B cell (primary cell): ENCODE measurements around the gene SNAPIN.

Experiments used
- CTCF ChIP-seq: fragments of 200-600 bp; IDR thresholded peaks from one replicate; pipeline ENCODE4 v1.8.0; 2022; ENCODE audit warnings: antibody characterized with exemption, mild to moderate bottlenecking
- EZH2 ChIP-seq: IDR thresholded peaks from 2 replicates; pipeline ENCODE4 v1.6.1; 2012; ENCODE audit warnings: borderline replicate concordance, low read depth, mild to moderate bottlenecking, moderate library complexity, low read length; ENCODE audit not compliant: insufficient read depth, poor library complexity, severe bottlenecking

DNA sequence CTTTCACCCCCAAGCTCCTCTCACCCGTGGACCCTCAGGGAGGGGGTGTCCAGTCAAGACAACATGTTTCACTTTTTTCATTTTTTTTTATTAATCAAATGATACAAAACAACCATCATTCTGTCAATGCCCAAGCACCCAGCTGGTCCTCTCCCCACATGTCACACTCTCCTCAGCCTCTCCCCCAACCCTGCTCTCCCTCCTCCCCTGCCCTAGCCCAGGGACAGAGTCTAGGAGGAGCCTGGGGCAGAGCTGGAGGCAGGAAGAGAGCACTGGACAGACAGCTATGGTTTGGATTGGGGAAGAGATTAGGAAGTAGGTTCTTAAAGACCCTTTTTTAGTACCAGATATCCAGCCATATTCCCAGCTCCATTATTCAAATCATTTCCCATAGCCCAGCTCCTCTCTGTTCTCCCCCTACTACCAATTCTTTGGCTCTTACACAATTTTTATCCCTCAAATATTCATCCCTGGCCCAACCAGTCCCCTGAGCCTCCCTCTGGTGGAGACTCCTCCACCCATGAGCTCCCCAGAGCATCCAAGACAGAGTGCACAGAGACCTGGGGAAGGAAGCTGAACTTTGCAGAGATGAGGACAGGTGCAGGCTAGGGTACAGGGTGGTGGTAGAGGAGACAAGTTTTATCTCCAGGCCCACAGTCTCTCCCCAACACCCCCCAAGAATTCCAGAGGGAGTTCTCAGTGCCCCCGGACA, 44.2 kb upstream of the SNAPIN start:
- TF ChIP-seq CTCF (no peak), EZH2 (no peak)
